T-helper 9 cell (primary cell): ENCODE data around the gene ACP1.

Experiments
- DNase-seq: peaks from one replicate; pipeline ENCODE4 v3.0.0-alpha.2; 2020

Gene ACP1

GRCh38 chr2:256094-256493 lies 8.7 kb upstream of the ACP1 start:
- no peak for DNase-seq

- DNase-seq: no peak
Observed at GRCh38 chr2:257429-257828, 7.3 kb upstream of the ACP1 start.

- no peak for DNase-seq
Observed at GRCh38 chr2:257842-258241, 6.9 kb upstream of the ACP1 start.

- DNase-seq: no peak
Observed at GRCh38 chr2:258933-259332, 5.8 kb upstream of the ACP1 start.

- DNase-seq: no peak
Observed at GRCh38 chr2:259789-260331, 4.9 kb upstream of the ACP1 start.

- DNase-seq: no peak
Observed at GRCh38 chr2:260507-261161, 4.1 kb upstream of the ACP1 start.

GRCh38 chr2:262117-262516 lies 2.6 kb upstream of the ACP1 start:
- DNase-seq: no peak

GRCh38 chr2:263022-263738 lies 1.6 kb upstream of the ACP1 start:
- DNase-seq: no peak

GRCh38 chr2:263774-264492 lies 814 bp upstream of the ACP1 start, which contains the start of gene SH3YL1:
Gene SH3YL1, minus strand, starts transcription at chr2:264032. Its CDS starts 48 bp downstream, at chr2:263984.
- DNase-seq: peak; percentile 56

GRCh38 chr2:268323-268722 lies 3.6 kb downstream of the ACP1 start:
- no peak for DNase-seq

- no peak for DNase-seq
Observed at GRCh38 chr2:269356-270030, 4.7 kb downstream of the ACP1 start.

- DNase-seq: no peak
Observed at GRCh38 chr2:270861-271260, 6.1 kb downstream of the ACP1 start.

- no peak for DNase-seq
Observed at GRCh38 chr2:271917-272316, 7.2 kb downstream of the ACP1 start.

- no peak for DNase-seq
Observed at GRCh38 chr2:273333-273732, 8.6 kb downstream of the ACP1 start.

GRCh38 chr2:274503-274902 lies 9.8 kb downstream of the ACP1 start:
- DNase-seq: no peak

GRCh38 chr2:275466-275865 lies 10.7 kb downstream of the ACP1 start:
- no peak for DNase-seq

GRCh38 chr2:278312-278926 lies 13.7 kb downstream of the ACP1 start:
- DNase-seq: no peak

GRCh38 chr2:278927-279320 lies 14.2 kb downstream of the ACP1 start:
- no peak for DNase-seq

- DNase-seq: no peak
Observed at GRCh38 chr2:279366-279765, 14.6 kb downstream of the ACP1 start.

- DNase-seq: no peak
Observed at GRCh38 chr2:279956-280649, 15.4 kb downstream of the ACP1 start.

- DNase-seq: no peak
Observed at GRCh38 chr2:280650-281110, 15.9 kb downstream of the ACP1 start.

GRCh38 chr2:281381-281780 lies 16.6 kb downstream of the ACP1 start:
- no peak for DNase-seq
